Measurements from ENCODE around the gene TMIGD2.
"Not testable (repeated sequence)": the region's sequence is repeated elsewhere in the genome, so short reads cannot be mapped to it uniquely, and the experiment has no call there.

TMIGD2 gene, protein sequence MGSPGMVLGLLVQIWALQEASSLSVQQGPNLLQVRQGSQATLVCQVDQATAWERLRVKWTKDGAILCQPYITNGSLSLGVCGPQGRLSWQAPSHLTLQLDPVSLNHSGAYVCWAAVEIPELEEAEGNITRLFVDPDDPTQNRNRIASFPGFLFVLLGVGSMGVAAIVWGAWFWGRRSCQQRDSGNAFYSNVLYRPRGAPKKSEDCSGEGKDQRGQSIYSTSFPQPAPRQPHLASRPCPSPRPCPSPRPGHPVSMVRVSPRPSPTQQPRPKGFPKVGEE

DNA sequence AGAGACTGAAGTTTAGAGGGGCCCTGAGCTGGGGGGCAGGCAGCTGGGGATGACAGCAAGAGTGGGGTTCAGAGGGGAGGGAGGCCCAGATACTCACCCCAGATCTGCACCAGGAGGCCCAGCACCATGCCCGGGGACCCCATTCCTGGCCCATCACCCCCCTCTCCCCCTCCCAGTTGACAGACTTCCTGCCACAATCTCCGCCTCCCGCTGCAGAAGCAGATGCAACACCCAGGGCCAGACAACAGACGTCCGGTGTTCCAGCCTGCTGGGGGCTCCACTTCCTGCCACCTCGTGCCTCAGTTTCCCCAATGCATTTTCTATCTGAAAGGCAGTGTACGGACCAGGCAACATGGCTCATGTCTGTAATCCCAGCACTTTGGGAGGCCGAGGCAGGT, at the start of gene TMIGD2:
TMIGD2 (minus strand) TSS at position 147 of the 398 bp plus-strand sequence; CDS start at position 143, 4 bp downstream.
- TF ChIP-seq, protein P1, sequence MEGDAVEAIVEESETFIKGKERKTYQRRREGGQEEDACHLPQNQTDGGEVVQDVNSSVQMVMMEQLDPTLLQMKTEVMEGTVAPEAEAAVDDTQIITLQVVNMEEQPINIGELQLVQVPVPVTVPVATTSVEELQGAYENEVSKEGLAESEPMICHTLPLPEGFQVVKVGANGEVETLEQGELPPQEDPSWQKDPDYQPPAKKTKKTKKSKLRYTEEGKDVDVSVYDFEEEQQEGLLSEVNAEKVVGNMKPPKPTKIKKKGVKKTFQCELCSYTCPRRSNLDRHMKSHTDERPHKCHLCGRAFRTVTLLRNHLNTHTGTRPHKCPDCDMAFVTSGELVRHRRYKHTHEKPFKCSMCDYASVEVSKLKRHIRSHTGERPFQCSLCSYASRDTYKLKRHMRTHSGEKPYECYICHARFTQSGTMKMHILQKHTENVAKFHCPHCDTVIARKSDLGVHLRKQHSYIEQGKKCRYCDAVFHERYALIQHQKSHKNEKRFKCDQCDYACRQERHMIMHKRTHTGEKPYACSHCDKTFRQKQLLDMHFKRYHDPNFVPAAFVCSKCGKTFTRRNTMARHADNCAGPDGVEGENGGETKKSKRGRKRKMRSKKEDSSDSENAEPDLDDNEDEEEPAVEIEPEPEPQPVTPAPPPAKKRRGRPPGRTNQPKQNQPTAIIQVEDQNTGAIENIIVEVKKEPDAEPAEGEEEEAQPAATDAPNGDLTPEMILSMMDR (conservative IDR thresholded peaks at IDR 0.05): no peak
- H3K27ac ChIP-seq: no peak within 1 kb of the TSS

DNA sequence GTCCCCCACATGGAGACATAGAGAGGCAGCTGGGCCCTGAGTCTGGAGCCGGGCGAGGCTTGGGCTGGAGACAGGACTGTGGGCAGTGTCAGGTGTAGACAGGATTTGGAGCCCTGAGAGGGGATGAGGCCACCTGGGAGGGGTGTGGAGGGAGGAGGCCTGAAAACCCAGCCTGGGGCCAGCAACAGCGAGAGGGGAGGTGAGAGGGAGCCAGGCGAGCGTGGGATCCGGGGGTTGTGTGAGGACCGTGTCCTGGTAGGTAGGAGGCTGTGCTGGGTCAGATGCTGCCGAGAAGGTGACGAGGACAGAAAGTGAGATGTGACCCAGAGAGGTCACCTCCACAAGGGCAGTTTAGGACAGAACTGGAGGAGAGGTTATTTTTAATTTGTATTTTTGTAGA, 48.5 kb upstream of the TMIGD2 start:
- TF ChIP-seq, protein P1 (conservative IDR thresholded peaks at IDR 0.05): no peak

DNA sequence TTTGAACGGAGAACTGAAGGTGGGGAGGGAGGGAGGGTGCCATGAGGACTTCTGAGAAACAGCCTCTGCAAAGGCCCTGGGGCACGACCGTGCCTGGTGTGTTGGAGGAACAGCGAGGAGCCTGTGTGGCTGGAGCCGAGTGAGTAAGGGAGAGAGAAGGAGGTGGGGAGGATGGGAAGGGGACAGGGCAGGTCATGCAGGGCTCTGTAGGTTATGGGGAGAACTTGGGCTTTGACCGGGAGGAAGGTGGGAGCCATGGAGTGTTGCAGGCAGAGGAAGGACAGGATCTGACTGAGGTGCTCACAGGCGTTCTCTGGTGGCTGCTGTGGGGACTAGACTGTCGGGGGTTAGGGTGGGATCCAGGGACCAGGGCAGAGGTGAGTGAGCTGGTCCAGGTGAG, 47.9 kb upstream of the TMIGD2 start:
- H3K27ac ChIP-seq: no peak overlapping the region
- TF ChIP-seq, protein P1 (conservative IDR thresholded peaks at IDR 0.05): no peak

More for the DNA sequence above, 48.5 kb upstream of the TMIGD2 start:
- H3K27ac ChIP-seq: no peak overlapping the region

DNA sequence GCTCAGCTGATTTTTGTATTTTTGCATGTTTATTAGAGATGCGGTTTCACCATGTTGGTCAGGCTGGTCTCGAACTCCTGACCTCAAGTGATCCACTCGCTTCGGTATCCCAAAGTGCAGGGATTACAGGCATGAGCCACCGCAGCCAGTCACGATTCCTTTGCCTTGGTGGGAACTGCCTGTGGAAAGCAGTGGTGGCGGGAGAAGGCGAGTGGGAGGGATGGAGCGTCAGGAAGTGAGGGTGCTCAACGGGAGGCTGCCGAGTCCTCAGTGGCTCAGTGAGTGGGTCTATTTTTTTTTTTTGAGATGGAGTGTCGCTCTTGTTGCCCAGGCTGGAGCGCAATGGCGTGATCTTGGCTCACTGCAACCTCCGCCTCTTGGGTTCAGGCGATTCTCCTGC, 47.0 kb upstream of the TMIGD2 start:
- H3K27ac ChIP-seq: not testable (repeated sequence)

DNA sequence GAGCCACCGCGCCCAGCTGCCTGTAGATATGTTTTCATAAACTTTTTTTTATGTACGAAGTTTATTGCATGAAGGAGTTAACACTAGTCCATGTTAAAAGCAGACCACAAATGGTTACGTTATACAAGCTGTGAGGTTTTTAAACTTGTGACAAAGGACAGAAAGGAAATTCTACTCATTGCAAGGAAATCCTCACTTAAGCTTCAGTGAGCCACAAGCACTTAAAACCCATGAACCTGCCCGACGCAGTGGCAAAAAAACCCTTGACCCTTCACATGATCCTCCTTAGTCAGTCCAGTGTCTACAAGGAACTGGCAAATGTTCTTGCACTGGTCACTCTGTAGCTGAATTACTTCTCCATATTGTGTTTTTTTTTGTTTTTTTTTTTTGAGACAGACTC, 45.3 kb upstream of the TMIGD2 start:
- TF ChIP-seq, protein P1 (conservative IDR thresholded peaks at IDR 0.05): no peak
- H3K27ac ChIP-seq: no peak overlapping the region

DNA sequence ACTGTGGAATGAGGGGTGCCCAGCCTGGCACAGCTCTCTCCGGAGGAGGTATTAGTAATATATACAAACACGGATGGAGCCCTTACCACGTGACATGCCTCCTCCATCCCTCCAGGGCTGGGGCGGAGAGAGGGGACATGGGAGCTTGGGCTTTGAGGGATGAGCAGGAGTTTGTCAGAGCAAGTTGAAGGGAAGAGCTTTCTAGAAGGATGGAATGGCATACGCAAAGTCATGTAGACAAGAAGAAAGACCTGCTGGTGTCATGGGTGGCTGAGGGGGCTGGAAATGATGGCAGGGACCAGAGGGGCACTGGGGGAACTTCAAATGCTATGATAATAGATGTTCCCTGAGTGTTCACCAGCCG, 43.8 kb upstream of the TMIGD2 start:
- TF ChIP-seq, protein P1 (conservative IDR thresholded peaks at IDR 0.05): no peak
- no peak overlapping the region for H3K27ac ChIP-seq

DNA sequence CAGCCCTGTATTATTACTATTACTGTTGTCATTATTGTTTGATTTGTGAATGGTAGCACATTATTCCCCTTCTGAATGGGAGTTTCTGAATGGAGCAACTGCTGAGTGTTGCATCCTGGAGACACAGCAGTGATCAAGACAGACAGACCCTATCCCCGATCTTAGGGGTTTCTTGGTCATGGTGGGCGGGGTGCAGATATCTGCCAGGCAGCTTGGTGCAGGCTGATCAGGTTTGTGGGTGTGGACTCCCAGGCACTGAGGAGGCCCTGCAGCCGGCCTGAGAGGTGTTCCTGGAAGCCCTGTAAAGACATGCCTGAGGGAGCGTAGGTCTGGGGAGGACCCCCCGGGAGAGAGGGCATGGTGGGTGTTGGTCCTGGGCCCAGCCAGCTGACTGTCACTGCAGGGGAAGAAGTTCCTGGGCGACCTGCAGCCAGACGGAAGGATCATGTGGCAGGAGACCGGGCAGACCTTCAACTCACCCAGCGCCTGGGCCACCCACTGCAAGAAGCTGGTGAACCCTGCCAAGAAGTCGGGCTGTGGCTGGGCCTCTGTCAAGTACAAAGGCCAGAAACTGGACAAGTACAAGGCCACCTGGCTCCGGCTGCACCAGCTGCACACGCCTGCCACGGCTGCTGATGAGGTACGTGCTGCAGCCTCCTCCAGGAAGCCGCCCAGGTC, 43.3 kb upstream of the TMIGD2 start:
- TF ChIP-seq, protein P1 (conservative IDR thresholded peaks at IDR 0.05): no peak
- no peak overlapping the region for H3K27ac ChIP-seq
